SIG-M5 treated with dmso at 0.1 percent for 504 hours (cell line): Measurements from ENCODE around the gene TMEM236.
"Not testable (repeated sequence)": the region's sequence is repeated elsewhere in the genome, so short reads cannot be mapped to it uniquely, and the experiment has no call there.

Experiments used
- DNase-seq: peaks from one replicate; lab custom pipeline; 2025; ENCODE audit not compliant: unreplicated experiment; lab: John Stamatoyannopoulos, UW

The TMEM236 gene, protein sequence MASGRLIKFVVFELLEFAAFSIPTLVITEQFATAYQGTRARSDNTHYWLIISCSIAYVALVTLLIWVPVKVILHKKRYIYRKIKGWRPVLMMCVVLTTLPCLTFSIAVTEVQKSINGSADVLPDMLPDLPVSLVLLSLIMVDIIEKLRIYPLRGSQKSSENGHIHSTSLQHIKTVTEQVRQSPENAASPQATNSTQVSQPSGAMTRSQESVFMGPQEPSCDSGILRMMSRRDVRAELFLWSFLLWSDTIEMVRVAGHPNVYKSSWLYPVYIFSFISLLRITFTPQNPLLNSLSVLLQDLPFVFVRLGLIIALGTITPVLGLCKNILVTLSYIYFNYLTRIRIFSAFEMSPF

DNA sequence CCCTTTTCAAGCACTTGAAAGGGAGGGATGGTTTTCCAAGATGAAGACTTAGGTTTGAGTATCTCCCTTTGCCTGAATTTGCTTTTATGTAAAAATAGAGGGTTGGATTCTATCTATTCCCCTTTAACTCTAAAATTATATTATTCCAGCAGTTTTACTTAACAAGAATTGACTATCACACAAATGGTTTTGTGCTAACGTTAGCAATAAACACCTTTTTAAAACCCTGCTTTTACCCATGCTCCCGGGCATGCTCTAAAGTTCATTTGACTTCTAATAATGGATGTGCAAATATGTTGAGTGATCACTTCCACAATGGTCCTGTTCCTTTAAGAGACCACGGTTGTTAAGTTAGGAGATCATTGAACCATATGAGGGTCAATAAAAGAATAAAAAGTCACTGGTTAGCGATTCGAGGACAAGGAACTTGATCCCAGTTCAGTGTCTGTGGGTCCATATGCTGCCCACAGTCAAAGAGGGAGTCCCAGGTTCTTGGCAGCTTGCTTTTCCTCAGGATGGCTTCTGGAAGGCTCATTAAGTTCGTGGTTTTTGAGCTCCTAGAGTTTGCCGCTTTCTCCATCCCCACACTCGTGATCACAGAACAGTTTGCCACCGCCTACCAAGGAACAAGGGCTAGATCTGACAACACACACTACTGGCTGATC lies at the start of gene TMEM236:
Gene TMEM236, plus strand, starts transcription at position 421 of the 665 bp plus-strand sequence. Its CDS starts 95 bp downstream, at position 516.
- no peak for DNase-seq

GRCh38 chr10:17703706-17704105 lies 48.3 kb upstream of the TMEM236 start:
- DNase-seq = no peak

GRCh38 chr10:17708821-17709220 lies 43.2 kb upstream of the TMEM236 start:
- DNase-seq = no peak

- DNase-seq = no peak
Measured at GRCh38 chr10:17709492-17709891, 42.5 kb upstream of the TMEM236 start.

- no peak for DNase-seq
Measured at GRCh38 chr10:17710181-17710580, 41.8 kb upstream of the TMEM236 start.

- DNase-seq = no peak
Measured at GRCh38 chr10:17712053-17712452, 39.9 kb upstream of the TMEM236 start.

- DNase-seq = no peak
Measured at GRCh38 chr10:17712717-17713471, 39.1 kb upstream of the TMEM236 start.

- no peak for DNase-seq
Measured at GRCh38 chr10:17713758-17714157, 38.2 kb upstream of the TMEM236 start.

GRCh38 chr10:17716161-17716560 lies 35.8 kb upstream of the TMEM236 start:
- DNase-seq = no peak

DNA sequence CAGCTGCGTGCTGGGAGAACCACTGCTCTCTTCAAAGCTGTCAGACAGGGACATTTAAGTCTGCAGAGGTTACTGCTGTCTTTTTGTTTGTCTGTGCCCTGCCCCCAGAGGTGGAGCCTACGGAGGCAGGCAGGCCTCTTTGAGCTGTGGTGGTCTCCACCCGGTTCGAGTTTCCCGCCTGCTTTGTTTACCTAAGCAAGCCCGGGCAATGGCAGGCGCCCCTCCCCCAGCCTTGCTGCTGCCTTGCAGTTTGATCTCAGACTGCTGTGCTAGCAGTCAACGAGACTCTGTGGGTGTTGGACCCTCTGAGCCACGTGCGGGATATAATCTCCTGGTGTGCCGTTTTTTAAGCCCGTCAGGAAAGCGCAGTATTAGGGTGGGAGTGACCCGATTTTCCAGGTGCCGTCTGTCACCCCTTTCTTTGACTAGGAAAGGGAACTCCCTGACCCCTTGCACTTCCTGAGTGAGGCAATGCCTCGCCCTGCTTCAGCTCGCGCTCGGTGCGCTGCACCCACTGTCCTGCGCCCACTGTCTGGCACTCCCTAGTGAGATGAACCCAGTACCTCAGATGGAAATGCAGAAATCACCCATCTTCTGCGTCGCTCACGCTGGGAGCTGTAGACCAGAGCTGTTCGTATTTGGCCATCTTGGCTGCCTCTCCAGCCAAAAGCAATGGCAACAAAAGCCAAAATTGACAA lies 29.5 kb upstream of the TMEM236 start:
- DNase-seq = not testable (repeated sequence)

GRCh38 chr10:17725703-17726102 lies 26.3 kb upstream of the TMEM236 start:
- DNase-seq = no peak

- no peak for DNase-seq
Measured at GRCh38 chr10:17729630-17730029, 22.4 kb upstream of the TMEM236 start.

DNA sequence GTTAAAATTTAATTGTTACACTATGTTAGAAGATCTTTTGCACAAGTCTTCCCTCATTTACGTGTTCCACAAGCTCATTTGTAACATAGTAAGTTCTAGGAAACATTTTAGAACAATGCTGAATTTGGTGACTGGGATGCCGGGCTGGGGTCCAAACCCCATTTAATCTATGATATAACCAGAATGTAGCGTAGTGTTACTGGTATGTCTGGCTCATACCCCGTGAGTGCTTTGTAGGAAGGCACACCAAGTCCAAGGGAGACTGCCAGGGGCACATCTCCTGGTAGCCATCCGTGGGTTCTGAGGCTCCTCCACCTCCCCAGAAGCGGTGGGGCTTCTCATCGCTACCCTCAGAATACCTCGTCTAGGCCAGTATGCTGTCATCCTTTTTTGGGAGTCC lies 21.3 kb upstream of the TMEM236 start:
- DNase-seq = no peak

GRCh38 chr10:17731331-17732020 lies 20.5 kb upstream of the TMEM236 start:
- DNase-seq = no peak

DNA sequence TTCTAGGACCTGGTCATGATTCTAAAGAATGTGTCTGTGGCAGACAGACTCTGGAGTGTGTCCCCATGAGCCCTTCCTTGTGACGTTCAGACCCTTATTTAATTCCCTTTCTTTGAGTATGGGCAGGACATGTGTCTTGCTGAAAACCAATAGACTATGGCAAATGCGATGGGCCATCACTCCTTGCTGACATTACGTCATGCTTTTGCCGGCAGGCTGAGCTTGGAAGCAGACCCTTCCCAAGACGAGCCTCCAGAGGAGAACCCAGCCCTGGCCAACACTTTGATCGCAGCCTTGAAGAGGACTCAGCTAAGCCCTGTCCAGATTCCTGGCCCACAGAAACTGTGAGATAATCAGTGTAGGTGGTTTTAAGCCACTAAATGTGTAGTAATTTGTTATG lies 18.4 kb upstream of the TMEM236 start:
- no peak for DNase-seq

DNA sequence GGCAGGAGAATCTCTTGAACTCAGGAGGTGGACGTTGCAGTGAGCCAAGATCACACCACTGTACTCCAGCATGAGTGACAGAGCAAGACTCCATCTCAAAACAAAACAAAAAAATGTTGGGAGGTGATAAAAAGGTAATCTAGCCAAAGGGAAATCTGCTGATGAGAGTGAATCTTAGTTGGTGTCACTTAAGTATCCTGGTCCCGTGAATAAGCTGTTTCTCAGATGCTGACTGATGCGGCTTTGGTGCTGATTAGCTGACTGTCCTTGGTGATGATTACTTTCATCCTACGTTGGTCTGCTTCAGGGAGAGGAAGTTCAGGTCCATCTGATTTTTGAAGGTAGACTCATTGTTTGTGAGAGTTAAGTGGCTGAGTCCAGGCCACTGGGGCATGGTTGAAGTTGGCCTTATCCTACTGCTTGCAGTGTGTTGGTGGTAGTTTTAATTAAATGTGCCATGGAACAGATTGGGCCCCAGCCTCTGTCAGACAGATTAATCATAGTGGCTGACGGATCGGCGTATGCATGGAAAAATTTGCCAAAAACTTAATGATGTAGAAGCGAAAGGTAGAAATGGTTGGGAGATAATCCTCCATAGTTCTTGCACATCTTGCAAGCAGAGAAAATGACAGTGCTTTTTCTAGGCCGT lies 17.4 kb upstream of the TMEM236 start:
- DNase-seq = no peak

DNA sequence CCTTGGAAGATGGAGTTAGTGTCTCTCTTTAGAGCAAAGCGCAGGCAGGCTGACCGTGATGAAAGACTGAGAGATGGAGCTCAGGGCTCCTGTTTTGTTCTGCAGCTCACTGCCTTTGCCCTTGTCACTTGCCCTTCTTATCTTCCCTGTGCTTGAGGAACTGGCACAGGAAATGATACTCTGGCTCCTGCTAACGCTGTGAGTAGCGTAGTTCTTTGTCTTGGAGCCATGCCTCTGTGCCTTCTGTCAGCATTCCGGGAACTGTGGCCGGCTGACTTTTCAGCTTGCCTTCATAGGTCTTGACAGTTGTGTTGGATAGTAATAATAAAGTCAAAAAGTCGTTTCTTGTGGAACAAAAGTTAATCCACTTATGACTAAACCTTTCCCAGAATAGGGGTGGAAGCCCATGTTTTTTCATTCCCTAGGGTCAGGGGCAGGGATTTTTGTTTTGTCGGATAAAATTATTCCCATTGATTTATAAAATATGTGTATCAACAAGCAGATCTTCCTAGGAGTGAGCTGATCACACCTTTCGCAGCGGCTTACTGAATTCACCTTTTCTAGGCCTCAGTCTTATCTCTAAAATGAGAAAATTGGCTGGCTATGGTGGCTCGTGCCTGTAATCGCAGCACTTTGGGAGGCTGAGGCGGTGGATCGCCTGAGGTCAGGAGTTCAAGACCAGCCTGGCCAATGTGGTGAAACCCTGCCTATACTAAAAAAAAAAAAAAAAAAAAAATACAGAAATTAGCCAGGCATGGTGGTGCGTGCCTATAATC lies 16.6 kb upstream of the TMEM236 start:
- DNase-seq = no peak

- DNase-seq = no peak
Measured at GRCh38 chr10:17736223-17736622, 15.8 kb upstream of the TMEM236 start.
